NCI-H2196 (cell line): Measurements from ENCODE around the gene CCSER1.

Experiments
- DNase-seq: peaks from one replicate; lab custom pipeline; 2025; ENCODE audit not compliant: unreplicated experiment; lab: John Stamatoyannopoulos, UW

The CCSER1 gene

DNA sequence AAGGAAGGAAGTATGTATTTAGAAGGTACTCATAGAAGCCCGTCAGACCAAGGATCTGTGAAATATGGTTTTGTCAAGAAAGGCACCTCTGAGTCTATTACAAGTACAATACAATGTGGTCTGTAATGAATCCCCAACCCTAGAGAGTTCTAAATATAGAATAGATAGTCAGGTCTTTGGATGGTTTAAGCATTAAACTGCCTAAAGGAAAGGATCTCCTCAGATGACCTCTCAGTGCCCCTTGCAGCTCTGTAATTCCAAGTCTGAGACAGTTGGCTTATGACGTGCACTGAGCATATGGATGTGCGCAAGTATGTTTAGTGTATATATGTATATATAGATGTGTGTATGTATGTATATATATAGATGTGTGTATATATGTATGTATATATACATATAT is 62.0 kb downstream of the CCSER1 start:
- DNase-seq = no peak

DNA sequence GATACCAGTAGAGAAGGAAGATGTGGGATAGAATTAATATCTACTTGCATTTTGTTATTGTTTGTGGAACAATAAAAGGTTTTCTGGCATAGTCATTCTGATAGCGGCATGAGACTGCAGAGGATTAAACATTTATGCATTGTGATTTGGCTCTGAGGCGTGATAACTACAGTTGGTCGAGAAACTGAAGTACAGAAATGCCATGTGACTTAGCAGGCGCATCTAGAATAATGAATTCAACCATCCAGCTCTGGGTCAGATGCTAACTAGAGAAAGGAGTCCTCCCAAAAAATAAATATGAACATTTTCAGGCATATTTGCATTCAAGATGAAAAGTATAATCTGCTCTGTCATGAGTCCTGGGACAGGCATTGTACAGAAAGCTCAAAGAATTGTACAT is 62.8 kb downstream of the CCSER1 start:
- no peak for DNase-seq

- DNase-seq = no peak
Measured at GRCh38 chr4:90190525-90190924, 63.3 kb downstream of the CCSER1 start.

DNA sequence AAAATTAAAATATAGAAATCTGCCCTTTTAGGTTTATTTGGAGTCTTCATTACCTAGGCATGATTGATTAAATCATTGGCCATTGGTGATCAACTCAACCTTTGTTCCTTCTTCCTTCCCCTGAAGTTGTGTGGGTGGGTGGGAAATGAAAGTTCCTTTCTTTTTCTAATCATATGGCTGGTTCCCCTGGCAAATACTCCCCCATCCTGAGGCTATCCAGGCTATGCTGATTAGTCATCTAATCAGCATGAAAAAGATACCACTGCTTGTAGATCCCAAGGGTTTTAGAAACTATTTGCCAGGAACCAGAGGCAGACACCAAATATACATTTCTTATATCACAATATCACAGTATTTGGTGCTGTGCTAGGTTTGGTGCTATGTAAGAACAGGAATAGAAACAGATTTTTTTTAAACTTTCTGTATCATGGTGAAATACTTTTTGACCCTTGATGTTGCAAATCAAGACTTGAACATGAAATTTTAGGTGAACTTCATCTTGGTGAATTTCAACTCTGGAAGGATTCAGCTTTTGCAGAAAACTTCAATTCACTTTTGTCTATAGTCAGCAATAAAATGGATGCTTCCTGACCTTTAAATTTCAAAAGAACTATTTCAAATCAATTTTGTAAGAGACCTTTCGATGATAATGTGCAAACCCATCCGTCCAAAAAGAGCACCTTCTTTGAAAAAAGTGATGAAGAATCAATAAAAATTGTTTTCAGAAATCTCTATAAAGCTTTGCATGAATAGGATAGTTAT is 71.1 kb downstream of the CCSER1 start:
- DNase-seq = no peak

GRCh38 chr4:90207887-90208454 is 80.8 kb downstream of the CCSER1 start:
- DNase-seq = no peak

GRCh38 chr4:90209922-90210321 is 82.7 kb downstream of the CCSER1 start:
- DNase-seq = no peak

GRCh38 chr4:90211174-90211573 is 84.0 kb downstream of the CCSER1 start:
- no peak for DNase-seq

DNA sequence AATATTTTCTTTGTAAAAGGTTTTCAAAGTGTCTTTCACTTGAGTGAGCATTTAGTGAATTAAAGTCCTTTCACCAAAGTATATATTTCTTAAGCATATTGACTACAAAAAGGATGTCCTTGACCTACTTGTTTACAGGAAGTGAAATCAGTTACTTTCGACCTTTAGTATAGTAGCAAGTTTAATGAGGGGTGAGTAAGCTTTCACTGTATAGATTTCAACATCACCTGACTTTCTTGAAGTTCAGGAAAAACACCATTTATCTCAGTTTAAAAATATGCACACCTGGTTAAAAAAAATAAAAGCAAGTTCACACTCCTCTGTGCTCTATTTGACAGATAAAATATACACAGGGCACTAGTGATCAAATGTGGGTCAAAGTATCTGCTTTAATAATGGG is 88.1 kb downstream of the CCSER1 start:
- no peak for DNase-seq

- DNase-seq = no peak
Measured at GRCh38 chr4:90219822-90220221, 92.6 kb downstream of the CCSER1 start.

DNA sequence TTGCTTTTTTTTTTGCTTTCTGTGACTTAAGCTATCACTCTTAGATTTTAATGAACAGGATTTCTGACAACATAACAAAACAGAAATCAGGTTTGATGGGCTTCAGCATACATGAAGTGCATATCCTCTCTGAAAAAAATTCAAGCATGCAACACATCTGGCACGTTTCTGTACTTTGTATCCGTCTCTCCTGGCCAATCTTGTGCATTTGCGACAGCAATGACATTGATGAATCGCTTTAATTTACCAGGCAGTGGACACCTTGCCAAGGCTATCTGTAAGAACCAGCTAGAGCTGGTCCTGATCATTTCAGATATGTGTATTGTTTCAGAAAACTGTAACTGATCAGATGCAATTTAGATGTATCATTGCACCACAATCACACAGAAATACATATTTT is 93.3 kb downstream of the CCSER1 start:
- no peak for DNase-seq

DNA sequence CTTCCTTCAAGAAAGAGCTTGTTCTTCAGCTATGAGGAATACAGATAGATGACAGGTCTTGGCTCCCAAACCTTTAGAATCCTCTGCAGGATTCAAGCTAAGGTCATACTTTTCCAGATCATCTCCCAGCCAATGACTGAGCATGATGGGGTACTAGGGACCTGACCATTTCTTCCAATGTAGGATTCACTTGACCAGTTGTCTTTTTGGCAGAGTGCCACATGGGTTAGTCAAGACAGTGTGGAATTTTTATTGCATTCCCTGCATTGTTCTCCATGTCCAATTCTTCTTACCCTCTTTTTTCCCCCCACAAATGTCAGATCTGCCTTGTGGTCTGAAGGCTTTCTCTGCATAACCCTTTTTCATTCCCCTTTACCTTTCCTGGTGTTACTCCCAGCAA is 99.5 kb downstream of the CCSER1 start:
- DNase-seq = no peak

DNA sequence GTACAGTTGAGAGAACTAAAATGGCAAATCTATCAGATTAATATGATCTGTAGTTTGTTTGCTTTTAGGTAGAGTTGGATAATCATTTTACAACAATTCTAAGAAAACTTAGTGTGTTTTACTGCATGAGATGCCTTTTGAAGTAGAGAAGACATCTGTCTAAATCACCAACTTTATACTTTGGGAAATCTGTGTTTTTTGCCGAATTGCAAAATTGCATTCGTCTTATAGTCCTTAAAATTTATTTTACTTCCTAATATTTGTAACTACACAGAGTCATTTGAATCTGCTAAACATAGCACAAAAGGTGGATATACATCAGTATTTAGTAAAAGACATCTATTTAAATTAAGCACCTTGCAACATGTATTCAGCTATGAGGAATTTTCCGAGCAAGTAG is 100.0 kb downstream of the CCSER1 start:
- DNase-seq = no peak

DNA sequence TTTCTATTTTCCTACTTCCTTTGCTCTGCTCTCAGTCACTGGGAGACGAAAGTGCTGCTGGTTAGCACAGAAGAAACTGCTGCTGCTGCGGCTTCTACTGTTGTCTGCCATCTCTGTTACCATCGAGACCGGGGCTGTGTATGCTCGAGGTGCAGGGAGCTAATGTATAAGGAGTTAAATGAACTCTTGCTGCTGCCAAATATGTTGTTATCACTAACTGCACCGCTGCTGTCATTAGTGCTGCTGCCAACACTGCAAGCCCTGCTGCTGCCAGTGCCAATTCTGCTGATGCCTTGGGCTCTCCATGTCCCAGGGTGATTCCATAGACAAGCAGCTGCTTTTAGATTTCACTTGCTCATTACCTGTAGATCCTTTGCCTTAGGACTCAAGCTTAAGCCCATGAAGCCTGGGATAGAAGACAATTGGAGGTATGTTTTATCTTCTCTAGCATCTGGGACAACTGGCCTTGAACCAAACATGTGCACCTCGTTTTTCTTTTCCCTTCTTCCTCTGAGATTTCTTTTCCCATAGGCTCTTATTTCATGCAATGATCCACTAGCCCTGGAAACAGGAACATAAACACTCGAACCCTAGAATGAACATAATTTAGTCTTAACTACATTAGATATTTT is 107.8 kb downstream of the CCSER1 start:
- DNase-seq = peak; percentile 12

- no peak for DNase-seq
Measured at GRCh38 chr4:90237751-90238530, 110.7 kb downstream of the CCSER1 start.

DNA sequence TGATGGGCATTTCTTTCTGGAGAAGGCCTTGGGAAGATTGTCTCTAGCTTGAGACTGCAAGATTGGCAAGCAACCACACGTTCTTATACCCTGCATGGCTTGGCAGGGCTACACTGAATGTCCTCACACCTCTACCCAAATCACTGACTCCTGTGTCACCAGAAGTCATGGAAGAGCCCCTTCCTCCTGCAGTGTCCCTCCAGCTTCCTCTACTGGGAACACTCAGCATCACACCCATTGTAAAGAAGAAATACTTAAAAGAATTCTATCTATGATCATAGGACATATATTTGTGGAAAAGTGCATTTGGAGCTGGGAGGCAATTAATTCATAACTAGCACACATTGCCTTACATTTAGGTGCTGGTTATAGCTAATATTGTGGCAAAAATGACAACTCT is 113.1 kb downstream of the CCSER1 start:
- DNase-seq = no peak

GRCh38 chr4:90241008-90241407 is 113.8 kb downstream of the CCSER1 start:
- DNase-seq = no peak

DNA sequence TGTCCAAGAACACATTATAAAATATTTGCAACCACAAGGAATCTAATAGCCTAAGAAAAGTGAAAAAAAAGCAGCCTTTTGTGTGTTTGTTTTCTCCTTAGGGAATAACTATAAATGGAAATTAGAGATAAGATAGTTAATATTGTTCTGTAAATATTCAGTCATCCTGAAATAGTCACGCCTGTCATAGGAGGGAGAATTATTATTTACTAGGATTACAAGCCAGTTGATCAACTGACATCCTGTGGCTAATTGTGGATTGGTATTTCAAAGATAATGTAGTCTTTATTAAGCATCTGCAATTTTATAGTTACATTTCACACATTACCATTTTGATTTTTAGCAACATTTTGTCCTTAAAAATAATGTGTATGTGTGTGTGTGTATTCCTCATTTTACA is 118.6 kb downstream of the CCSER1 start:
- DNase-seq = no peak

DNA sequence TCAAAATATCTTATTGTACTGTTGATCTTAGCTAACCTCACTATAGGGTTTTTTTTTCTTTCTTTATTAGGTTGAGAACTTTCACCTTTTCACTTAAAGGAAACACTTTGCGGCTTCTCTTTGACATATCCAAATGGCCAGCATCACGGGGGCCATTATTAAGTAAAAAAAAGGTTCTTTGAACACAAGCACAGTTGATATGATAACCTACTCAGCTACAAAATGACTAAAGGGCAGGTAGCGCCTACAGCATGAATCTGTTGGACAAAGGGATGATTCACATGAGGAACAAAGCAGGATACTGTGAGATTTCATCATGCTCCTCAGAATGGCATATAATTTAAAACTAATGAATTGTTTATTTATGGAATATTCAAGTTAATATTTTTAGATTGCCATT is 119.6 kb downstream of the CCSER1 start:
- no peak for DNase-seq

- DNase-seq = no peak
Measured at GRCh38 chr4:90254357-90254756, 127.2 kb downstream of the CCSER1 start.

DNA sequence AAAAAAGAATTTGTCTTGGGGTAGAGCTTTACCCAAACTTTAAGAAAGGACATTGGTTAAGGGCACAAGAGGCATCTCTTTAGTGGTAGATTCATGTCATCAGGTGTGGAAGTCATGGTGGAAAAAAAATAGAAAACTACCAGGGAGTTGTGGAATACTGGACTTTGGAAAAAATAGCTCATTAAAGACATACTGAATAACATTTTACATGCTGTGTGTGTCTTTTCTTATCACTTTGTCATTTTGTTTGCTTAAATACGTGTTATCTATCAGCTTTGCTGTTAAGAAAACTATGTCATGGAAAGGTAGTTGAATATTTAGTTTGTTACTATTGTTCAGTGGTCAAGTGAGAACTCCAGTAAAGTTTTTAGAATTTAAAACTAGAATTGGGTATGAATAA is 147.0 kb downstream of the CCSER1 start:
- no peak for DNase-seq

DNA sequence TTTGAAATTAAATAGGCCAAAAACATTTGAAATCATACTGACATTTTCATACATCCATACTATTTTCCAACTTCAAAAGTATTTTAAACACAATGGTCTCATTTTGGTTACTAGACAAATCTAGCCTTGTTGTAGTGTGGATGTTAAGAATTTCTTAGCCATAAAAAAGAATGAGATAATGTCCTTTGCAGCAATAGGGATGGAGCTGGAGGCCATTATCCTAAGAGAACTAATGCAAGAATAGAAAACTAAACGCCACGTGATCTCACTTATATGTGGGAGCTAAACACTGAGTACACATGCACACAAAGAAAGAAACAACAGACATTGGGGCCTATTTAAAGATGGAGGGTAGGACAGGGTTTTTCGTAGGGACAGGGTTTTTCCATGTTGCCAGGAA is 153.8 kb downstream of the CCSER1 start:
- DNase-seq = no peak
